Stimulated activated CD4-positive, alpha-beta T cell treated with anti-CD3 and anti-CD28 coated beads, Interleukin-2, amount 100 ng/mL, for 4 hours (primary cell): ENCODE measurements around the gene POU4F1.
"Not testable (repeated sequence)": the region's sequence is repeated elsewhere in the genome, so short reads cannot be mapped to it uniquely, and the experiment has no call there.

Source experiments
- DNase-seq: peaks from one replicate; pipeline ENCODE4 v3.0.0-alpha.2; 2020; ENCODE audit warnings: low read depth

POU4F1 gene

GRCh38 chr13:78603240-78603957, at the start of gene POU4F1:
Gene POU4F1 (minus strand): TSS chr13:78603552. CDS start chr13:78603326, 226 bp downstream.
- DNase-seq = peak; percentile 23

DNA sequence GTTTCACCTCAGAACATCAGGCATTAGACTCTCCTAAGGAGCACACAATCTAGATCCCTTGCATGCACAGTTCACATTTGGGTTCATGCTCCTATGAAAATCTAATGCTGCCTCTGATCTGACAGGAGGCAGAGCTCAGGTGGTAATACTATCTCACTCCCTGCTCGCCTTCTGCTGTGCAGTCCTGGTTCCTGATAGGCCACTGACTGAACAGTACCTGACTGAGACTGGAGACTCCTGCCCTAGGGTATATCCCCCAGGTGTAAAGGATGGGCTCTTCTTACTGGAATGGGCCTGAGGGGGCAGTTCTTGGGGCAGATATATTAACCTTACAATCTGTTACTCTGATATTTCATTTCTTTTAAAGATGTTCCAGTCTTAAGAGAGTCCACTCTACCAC, 49.3 kb upstream of the POU4F1 start:
- DNase-seq = no peak

DNA sequence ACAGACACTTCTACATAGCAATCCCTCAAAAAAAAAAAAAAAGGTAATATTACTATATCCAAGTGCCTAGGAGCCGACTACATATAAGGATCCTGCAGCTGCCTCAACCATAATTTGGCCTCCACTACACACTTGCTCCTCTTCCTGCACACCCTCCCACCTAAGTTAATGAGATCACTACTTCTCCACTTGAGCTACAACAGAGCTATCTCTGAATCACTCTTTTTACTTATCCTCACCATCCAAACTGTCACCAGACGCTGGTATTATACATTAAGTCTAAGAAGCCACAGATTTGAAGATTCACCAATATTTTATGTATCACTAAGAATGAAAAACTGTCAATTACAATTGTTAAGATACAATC, 47.3 kb upstream of the POU4F1 start:
- no peak for DNase-seq

DNA sequence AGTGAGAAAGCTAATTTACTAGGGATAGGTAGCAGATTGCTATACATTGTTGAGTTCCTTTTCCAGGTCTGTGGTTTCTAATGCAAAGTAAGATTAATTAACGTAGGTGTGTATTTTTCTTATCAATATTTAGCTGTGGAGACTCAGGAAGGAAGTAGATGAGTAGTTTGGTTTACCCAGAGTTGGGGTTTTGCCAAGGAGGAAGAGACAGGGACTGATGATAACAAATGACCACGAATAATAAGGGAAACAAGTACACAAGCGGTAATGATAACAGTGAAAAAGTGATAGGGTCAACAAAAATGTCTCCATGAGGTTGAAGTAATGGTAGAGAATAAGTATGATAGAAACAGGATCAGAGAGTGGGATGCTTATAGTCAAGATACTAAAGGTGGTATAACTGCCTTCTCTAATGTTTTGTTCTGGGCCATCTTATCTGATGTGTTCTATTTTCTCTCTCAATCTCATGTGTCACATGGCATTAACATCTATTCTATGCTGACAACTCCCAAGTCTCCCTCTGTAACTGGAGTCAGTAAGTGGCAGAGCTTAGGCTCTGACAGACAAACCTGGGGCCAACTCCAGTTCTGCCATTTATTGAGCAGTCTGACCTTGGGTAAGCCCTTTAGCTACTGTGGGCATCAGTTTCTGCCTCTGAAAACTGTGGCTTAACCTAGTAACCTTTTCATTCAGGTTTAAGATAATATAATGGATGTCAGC, 46.8 kb upstream of the POU4F1 start:
- no peak for DNase-seq

GRCh38 chr13:78647109-78647678, 43.8 kb upstream of the POU4F1 start:
- DNase-seq = not testable (repeated sequence)

DNA sequence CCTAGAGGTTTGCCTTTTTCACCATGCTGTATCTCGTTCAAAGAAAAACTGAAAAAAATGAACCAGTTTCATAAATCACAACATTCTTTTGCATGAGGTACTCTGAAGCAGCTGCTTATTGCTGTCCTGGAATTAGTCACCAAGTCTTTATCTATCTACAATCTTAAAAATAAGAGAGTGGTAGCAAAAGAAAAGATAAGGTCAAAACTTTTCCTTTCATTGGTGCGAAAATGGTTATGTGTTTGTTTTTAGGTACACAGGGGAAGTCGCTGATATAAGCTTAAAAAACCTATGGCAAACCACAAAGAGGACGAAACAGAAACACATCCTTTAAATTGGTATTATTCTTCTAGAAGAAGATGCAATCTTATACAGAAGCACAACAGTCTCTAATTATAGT, 34.9 kb upstream of the POU4F1 start:
- no peak for DNase-seq

GRCh38 chr13:78636495-78636894, 33.1 kb upstream of the POU4F1 start:
- no peak for DNase-seq

GRCh38 chr13:78632996-78633395, 29.6 kb upstream of the POU4F1 start:
- no peak for DNase-seq

DNA sequence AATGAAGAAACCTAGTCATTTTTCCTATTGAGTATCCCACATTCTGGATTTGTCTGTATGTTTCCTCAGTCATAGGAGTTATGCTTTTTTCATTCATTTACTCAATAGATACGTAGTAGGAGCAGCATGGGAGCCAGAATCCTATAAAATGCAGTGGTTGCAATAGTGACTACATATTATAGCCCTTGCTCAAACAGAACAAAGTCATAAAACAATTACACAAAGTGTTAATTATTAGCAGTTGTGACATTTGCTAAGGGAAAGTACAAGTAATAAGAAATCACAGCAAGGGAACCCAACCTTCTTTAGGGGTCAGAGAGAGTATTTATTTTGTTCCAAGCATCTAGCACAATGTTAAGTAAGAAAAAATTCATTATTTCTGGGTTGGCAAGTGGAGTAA, 27.7 kb upstream of the POU4F1 start:
- no peak for DNase-seq

- no peak for DNase-seq
These were observed 27.2 kb upstream of the POU4F1 start for GRCh38 chr13:78630511-78630910.

GRCh38 chr13:78625384-78625783, 22.0 kb upstream of the POU4F1 start:
- no peak for DNase-seq

DNA sequence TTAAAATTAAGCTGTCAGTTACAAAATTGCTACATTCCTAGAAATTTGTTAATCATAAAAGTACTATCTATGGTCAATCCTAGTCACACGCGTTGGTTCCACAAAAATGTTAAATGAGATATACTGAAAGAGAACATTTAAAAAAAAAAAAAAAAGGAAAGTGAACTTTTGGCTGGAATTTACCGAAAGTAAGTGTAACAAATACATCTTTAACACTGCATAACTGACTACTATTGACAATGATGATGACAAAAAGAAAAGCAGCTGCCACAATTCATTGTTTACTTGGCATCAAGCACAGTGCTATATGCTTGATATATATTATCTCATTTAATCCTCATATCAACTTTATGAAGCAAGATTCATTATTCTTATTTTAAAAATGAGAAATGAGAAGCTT, 19.8 kb upstream of the POU4F1 start:
- no peak for DNase-seq

- no peak for DNase-seq
These were observed 17.7 kb upstream of the POU4F1 start for GRCh38 chr13:78620936-78621470.

DNA sequence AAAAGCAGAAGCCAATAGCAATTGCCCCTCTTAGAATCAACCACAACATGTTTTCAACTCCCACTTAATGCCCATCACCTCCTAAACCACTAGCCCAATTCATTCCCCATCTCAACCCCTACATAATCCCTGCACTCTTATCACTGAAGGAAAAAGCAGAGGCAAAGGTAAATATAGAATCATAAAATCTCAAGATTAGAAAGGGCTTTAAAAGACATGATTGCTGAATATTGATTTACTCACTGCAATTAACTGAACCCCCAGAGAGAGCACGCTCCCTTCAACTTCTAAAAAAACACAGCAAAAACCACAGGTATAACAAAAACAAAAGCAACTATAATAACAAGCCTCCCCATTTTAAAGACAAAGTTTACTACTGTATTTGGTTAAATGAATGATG, 15.1 kb upstream of the POU4F1 start:
- no peak for DNase-seq

- no peak for DNase-seq
These were observed 7.7 kb upstream of the POU4F1 start for GRCh38 chr13:78611040-78611439.

DNA sequence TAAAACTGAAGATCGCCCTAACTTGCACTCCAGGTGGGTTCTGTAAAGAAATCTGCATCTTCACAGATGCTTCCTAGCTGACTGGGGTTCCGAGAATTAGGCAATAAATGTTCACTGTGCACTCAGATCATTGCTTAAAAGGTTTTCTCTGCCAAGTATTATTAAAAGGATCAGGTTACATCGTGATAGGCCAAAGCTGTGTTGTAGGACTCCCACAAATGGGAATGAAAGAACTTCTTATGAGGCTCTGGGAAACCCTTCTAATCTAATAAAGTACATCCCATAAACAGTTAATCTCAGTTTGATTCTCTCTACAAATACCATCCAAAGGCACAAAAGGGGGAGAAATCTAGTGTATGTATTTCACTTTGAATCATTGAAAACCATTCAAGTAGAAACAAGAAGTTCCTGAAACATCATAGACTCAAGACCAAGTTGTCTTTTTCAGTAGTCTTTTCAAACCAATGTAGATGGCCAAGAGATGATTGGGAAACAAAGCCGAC, 7.1 kb upstream of the POU4F1 start:
- no peak for DNase-seq

DNA sequence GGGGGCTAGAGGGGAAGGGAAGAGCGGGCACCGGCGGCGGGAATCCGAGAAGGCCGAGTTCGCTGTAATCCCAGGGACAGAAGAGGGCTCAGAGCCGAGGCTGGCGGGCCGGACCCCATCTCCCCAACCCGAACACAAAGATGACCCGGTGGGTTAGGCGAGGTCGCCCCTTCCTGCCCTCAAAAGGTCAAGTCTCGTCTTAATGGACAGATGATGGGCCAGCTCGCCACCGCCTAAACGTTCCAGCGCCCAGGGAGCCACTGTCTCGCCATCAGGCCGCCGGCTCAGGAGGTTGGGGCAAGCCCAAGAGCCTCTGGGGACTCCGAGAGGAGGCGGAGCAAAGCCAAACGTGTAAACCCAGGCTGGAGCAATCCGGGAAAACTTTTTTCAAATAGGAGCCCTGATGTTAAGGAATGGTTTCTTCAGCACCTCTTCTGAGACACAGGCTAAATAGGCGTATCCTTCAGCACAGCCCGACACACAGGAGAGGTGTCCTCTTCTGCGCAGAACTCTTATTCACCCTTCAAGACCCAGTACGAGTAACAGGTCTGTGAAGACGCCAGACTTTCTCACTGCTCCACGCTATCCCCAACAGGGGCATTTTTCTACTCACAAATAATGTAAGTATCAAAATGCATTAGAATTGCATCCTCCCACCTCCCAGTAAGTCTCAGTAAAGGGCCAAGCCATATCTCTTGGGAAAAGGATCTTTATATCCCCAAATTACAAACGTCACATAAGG, 6.3 kb upstream of the POU4F1 start:
- DNase-seq = no peak

GRCh38 chr13:78608688-78609463, 5.5 kb upstream of the POU4F1 start:
- DNase-seq = no peak

- no peak for DNase-seq
These were observed 4.9 kb upstream of the POU4F1 start for GRCh38 chr13:78608252-78608687.

DNA sequence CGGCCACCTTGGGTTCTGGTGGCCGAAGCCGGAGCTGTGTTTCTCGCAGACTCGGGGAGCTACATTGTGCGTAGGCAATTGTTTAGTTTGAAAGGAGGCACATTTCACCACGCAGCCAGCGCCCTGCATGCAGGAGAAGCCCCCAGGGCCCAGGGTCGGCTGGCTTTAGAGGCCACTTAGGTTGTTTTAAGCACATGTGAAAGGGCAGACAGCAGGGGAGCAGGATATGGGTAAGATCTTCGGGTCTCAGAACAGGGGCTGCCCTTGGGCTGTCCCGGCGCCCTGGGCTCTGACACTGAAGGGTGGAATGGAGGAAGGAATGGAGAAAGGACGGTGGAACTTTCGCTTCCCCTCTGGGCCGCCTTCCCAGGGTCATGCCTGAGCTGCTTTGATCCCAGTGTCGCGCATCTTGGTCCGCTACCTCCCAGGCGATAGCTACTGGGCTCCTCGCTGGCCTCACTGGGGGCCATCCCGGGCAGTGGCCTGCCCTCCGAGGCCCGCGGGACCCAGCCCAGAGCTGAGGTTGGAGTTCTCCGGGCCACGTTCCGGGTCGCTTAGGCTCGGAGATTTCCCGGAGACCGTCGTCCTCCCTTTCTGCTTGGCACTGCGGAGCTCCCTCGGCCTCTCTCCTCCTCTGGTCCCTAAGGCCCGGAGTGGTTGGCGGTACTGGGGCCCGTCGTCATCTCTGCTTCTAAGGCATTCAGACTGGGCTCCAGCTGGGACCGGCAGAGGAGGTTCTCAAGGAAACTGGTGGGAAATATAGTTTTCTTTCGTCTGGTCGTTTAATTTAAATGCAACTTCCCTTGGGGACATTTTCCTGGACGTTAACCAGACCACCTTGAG, 4.3 kb upstream of the POU4F1 start:
- DNase-seq = no peak
